Cardiac fibroblast (primary cell): Measurements from ENCODE around the gene GOT2.
"Not testable (repeated sequence)": the region's sequence is repeated elsewhere in the genome, so short reads cannot be mapped to it uniquely, and the experiment has no call there.

Experiments
- DNase-seq, 2 donors: peaks; one replicate each; pipeline versions ENCODE4 v3.0.0 to v3.0.0-alpha.2; 2010; ENCODE audit warnings: low read depth in 2 of 2
- H3K4me3 ChIP-seq, 2 donors: replicated peaks in 1 of 2; 1 replicate in 1 of 2; 2 replicates in 1 of 2; pipeline ENCODE4 v1.5.1; 2011; ENCODE audit warnings: low read depth in 2 of 2, low read length in 2 of 2, mild to moderate bottlenecking in 2 of 2, moderate library complexity in 1 of 2
- TF ChIP-seq, protein P1 (sequence below): IDR thresholded peaks from one replicate; pipeline ENCODE4 v1.5.1; 2011; ENCODE audit warnings: low read depth, mild to moderate bottlenecking, low read length, inconsistent platforms

Gene GOT2

DNA sequence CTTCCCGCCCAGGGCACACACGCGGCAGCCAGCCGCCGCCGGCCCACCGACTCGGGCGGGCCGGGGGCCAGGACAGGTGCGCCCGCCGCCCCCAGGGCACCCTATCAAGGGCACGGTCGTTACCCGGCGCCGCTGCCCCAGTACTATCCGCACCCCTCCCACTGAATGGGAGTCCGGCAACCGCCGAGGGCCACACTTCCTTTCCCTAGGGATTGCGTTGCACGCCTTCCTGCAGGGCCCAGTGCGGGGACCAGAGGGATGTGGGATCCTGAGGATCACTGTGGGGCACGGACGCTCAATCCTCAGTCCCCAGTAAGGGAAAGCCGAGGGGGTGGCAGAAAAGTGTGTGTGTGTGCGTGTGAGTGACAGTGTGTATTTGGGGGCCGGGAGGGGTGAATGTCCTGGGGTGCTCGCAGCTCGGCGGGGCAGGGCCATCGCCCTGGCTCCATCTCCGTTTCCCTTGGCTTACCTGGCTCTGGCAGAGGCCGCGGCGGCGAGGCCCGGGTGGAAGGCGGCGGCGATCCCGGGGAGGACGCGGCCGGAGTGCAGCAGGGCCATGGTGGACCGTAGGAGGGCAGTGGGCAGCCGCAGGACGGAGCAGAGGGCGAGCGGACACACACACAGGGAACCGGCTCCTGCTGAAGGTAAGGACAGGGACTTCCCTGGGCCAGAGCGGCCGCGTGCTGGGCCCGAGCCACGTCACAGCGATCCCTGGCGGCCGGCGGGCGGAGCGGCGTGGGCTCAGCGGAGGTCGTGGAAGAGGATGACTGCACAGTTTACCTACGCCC is at the start of gene GOT2:
Gene GOT2 (minus strand): TSS at position 646 of the 788 bp plus-strand sequence. CDS start 88 bp downstream, at position 558.
- peak; percentile 88 to 90 for DNase-seq
- peak within 1 kb of the TSS; percentile 93 to 94 for H3K4me3 ChIP-seq
- TF ChIP-seq, protein P1, sequence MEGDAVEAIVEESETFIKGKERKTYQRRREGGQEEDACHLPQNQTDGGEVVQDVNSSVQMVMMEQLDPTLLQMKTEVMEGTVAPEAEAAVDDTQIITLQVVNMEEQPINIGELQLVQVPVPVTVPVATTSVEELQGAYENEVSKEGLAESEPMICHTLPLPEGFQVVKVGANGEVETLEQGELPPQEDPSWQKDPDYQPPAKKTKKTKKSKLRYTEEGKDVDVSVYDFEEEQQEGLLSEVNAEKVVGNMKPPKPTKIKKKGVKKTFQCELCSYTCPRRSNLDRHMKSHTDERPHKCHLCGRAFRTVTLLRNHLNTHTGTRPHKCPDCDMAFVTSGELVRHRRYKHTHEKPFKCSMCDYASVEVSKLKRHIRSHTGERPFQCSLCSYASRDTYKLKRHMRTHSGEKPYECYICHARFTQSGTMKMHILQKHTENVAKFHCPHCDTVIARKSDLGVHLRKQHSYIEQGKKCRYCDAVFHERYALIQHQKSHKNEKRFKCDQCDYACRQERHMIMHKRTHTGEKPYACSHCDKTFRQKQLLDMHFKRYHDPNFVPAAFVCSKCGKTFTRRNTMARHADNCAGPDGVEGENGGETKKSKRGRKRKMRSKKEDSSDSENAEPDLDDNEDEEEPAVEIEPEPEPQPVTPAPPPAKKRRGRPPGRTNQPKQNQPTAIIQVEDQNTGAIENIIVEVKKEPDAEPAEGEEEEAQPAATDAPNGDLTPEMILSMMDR = peak; percentile 53

DNA sequence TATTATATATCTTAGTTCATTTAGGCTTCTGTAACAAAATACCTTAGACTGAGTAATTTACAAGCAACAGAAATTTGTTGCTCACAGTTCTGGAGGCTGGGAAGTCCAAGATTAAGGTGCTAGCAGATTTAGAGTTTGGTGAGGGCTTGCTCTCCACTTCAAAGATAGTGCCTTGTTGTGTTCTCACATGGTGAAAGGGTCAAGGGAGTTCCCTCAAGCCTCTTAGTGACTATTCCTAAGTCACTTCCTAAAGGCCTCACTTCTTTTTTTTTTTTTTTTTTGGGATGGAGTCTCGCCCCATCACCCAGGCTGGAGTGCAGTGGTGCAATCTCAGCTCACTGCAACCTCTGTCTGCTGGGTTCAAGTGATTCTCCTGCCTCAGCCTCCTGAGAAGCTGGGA is 45.2 kb upstream of the GOT2 start:
- H3K4me3 ChIP-seq, DNase-seq: not testable (repeated sequence)

DNA sequence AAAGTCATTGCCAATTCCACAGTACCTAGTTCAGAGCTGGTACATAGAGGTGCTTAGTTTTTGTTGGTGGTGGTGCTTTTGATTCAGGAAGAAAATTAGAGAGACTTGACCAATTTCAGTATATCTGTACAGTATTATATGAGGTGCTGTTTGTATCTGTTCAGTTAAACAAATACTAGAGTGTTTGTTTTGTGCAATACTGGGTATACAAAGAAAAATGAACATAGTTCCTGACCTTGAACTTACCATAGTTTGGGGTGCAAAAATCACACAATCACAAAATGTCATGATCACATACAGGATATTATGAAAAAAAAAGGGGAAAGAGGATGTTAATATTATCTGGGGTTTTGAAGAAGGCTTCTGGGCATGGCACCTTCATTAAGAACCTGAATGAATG is 39.8 kb upstream of the GOT2 start:
- TF ChIP-seq, protein P1 = no peak

DNA sequence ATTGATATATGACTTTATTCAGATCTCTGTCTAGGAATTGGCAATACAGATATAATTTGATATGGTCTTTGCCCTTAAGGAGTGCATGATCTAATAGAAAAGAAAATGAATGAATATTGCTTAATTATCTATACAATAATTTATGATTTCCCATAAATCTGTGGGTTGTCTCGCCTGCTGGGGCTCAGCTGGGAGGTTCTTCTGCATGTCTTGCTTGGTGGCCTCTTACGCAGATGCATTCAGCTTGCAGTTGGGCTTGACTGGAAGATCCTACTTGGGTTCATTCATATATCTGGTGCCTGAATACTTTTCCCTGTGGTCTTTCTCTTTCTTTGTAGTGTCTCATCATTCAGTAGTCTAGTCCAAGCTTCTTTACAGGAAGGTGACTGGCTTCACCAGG is 34.0 kb upstream of the GOT2 start:
- TF ChIP-seq, protein P1 = no peak

More for the DNA sequence above, 39.8 kb upstream of the GOT2 start:
- DNase-seq = no peak
- no peak overlapping the region for H3K4me3 ChIP-seq

DNA sequence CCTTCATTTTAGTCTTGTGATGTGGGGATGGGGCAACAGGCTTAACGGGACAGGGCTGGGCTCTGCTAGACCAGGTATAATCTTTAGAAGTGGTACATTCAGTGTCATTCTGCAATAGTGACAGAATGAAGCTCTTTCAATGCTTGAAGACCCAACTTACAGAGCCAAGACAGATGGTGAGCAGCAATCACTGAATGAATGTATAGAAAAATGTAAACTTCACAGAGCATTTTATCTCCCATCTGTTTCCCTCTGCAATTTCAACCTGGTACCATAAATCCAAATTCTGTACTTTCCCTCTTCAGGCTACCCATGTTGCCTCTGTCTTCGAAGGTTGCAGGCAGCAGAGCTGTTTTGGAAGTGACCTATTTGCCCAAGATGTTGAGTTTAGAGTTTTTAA is 33.5 kb upstream of the GOT2 start:
- no peak overlapping the region for H3K4me3 ChIP-seq
- TF ChIP-seq, protein P1 = no peak
- DNase-seq = no peak

More for the DNA sequence above, 34.0 kb upstream of the GOT2 start:
- DNase-seq = no peak
- no peak overlapping the region for H3K4me3 ChIP-seq

DNA sequence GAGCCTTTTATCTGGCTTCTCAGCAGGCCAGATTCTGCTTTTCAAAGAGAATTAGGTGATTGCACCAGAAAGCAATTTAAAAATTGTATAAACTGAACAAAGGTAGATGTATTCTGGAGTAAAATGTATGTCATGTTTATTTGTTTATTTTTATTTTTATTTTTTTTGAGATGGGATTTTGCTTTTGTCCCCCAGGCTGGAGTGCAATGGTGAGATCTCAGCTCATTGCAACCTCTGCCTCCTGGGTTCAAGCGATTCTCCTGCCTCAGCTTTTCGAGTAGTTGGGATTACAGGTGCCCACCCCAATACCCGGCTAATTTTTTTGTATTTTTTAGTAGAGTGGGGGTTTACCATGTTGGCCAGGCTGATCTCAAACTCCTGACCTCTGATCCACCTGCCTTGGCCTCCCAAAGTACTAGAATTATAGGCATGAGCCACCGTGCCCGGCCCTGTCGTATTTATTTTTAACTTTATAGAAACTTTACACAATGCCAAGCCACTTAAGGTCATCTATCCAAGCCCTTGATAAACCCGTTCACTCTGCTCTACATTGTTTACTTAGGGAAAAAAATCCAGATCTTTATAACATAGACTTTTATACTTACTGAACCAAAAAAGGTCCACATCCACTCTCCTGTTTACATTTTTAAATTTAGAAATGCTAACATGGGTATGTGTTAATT is 22.7 kb upstream of the GOT2 start:
- DNase-seq = no peak

More for the DNA sequence above, 22.7 kb upstream of the GOT2 start:
- TF ChIP-seq, protein P1 = no peak
- no peak overlapping the region for H3K4me3 ChIP-seq
